ENCODE measurements around the gene LRRC4B.
"Not testable (repeated sequence)": the region's sequence is repeated elsewhere in the genome, so short reads cannot be mapped to it uniquely, and the experiment has no call there.

The LRRC4B gene

GRCh38 chr19:50601407-50602088, 33.3 kb upstream of the LRRC4B start:
- no peak overlapping the region for H3K9ac ChIP-seq (ENCODE audit: low read length)
- no peak overlapping the region for H3K4me3 ChIP-seq (ENCODE audit: low read length)
- no peaks in the 10 kb centered on the region for H3K36me3 ChIP-seq (ENCODE audit: control insufficient read depth, insufficient read depth, low read length)
- peaks cover 8% of the 10 kb centered on the region for H3K27me3 ChIP-seq (ENCODE audit: control insufficient read depth, insufficient read depth, low read length)
- H3K4me1 ChIP-seq (ENCODE audit: control insufficient read depth, insufficient read depth, low read length): no peaks in the 10 kb centered on the region
- H3K9me3 ChIP-seq (ENCODE audit: control insufficient read depth, low read length): no peaks in the 10 kb centered on the region

GRCh38 chr19:50599427-50599826, 31.2 kb upstream of the LRRC4B start:
- no peak overlapping the region for H3K9ac ChIP-seq (ENCODE audit: low read length)
- H3K27me3 ChIP-seq (ENCODE audit: control insufficient read depth, insufficient read depth, low read length): peaks cover 8% of the 10 kb centered on the region
- no peak overlapping the region for H3K4me3 ChIP-seq (ENCODE audit: low read length)
- H3K9me3 ChIP-seq (ENCODE audit: control insufficient read depth, low read length): no peaks in the 10 kb centered on the region
- no peaks in the 10 kb centered on the region for H3K4me1 ChIP-seq (ENCODE audit: control insufficient read depth, insufficient read depth, low read length)
- H3K36me3 ChIP-seq (ENCODE audit: control insufficient read depth, insufficient read depth, low read length): no peaks in the 10 kb centered on the region

DNA sequence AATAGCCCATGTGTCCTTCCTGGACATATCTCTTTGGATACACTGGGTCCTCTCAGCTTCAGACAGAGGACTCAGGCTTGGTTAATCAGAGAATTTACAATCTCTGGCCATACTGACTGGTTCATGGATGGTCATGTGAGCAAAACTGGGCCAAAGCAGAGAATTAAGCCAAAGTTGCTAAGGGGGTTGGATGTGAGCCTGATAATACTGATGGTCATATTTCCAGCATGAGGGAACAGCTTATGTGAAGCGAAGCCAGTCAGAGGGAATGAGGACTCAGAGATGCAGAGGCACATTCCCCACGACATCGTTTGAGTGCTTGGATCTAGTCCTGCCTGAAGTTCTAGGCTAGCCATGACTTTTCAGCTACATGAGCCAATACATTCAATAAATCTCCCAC, 22.0 kb upstream of the LRRC4B start:
- Histone ChIP-seq H3K9ac (ENCODE audit: low read length) (no peak overlapping the region), H3K36me3 (ENCODE audit: control insufficient read depth, insufficient read depth, low read length) (no peaks in the 10 kb centered on the region), H3K27me3 (ENCODE audit: control insufficient read depth, insufficient read depth, low read length) (no peaks in the 10 kb centered on the region), H3K4me3 (ENCODE audit: low read length) (no peak overlapping the region), H3K4me1 (ENCODE audit: control insufficient read depth, insufficient read depth, low read length) (no peaks in the 10 kb centered on the region), H3K9me3 (ENCODE audit: control insufficient read depth, low read length) (no peaks in the 10 kb centered on the region)

DNA sequence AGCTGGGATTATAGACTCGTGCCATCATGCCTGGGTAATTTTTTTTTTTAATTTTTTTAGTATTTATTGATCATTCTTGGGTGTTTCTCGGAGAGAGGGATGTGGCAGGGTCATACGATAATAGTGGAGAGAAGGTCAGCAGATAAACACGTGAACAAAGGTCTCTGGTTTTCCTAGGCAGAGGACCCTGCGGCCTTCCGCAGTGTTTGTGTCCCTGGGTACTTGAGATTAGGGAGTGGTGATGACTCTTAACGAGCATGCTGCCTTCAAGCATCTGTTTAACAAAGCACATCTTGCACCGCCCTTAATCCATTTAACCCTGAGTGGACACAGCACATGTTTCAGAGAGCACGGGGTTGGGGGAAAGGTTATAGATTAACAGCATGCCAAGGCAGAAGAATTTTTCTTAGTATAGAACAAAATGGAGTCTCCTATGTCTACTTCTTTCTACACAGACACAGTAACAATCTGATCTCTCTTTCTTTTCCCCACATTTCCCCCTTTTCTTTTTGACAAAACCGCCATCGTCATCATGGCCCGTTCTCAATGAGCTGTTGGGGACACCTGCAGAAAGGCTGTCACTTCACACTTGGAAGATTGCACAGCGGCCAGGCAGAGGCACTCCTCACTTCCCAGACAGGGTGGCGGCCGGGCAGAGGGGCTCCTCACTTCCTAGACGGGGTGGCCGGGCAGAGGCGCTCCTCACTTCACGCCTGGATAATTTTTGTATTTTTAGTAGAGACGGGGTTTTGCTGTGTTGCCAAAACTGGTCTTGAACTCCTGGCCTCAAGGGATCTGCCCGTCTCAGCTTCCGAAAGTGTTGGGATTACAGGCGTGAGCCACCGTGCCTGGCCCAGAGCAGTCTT, 13.8 kb upstream of the LRRC4B start:
- H3K36me3 ChIP-seq (ENCODE audit: control insufficient read depth, insufficient read depth, low read length); H3K27me3 ChIP-seq (ENCODE audit: control insufficient read depth, insufficient read depth, low read length); H3K9me3 ChIP-seq (ENCODE audit: control insufficient read depth, low read length); H3K9ac ChIP-seq (ENCODE audit: low read length); H3K4me3 ChIP-seq (ENCODE audit: low read length); H3K4me1 ChIP-seq (ENCODE audit: control insufficient read depth, insufficient read depth, low read length): not testable (repeated sequence)

GRCh38 chr19:50580970-50581634, 12.9 kb upstream of the LRRC4B start:
- Histone ChIP-seq H3K4me1 (ENCODE audit: control insufficient read depth, insufficient read depth, low read length) (no peaks in the 10 kb centered on the region), H3K36me3 (ENCODE audit: control insufficient read depth, insufficient read depth, low read length) (no peaks in the 10 kb centered on the region), H3K27me3 (ENCODE audit: control insufficient read depth, insufficient read depth, low read length) (no peaks in the 10 kb centered on the region), H3K9ac (ENCODE audit: low read length) (no peak overlapping the region), H3K4me3 (ENCODE audit: low read length) (no peak overlapping the region), H3K9me3 (ENCODE audit: control insufficient read depth, low read length) (no peaks in the 10 kb centered on the region)

- Histone ChIP-seq H3K27me3 (ENCODE audit: control insufficient read depth, insufficient read depth, low read length) (peaks cover 2% of the 10 kb centered on the region), H3K9ac (ENCODE audit: low read length) (no peak overlapping the region), H3K4me3 (ENCODE audit: low read length) (no peak overlapping the region), H3K36me3 (ENCODE audit: control insufficient read depth, insufficient read depth, low read length) (no peaks in the 10 kb centered on the region), H3K4me1 (ENCODE audit: control insufficient read depth, insufficient read depth, low read length) (no peaks in the 10 kb centered on the region), H3K9me3 (ENCODE audit: control insufficient read depth, low read length) (no peaks in the 10 kb centered on the region)
These were observed 12.0 kb upstream of the LRRC4B start for GRCh38 chr19:50580240-50580639.

DNA sequence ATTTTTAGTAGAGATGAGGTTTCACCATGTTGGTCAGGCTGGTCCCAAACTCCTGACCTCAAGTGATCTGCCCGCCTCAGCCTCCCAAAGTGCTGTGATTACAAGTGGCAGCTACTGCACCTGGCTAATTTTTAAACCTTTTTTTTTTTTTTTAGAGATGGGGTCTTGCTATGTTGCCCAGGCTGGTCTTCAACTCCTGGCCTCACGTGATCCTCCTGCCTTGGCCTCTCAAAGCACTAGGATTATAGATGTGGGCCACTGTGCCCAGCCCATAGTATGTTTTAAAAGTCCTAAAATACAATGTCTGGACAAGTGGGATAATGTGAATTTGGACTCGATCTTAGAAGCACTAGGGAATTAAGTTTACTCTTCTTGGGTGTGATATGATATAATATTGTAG, 8.5 kb upstream of the LRRC4B start:
- H3K4me3 ChIP-seq (ENCODE audit: low read length); H3K9me3 ChIP-seq (ENCODE audit: control insufficient read depth, low read length); H3K36me3 ChIP-seq (ENCODE audit: control insufficient read depth, insufficient read depth, low read length); H3K4me1 ChIP-seq (ENCODE audit: control insufficient read depth, insufficient read depth, low read length); H3K9ac ChIP-seq (ENCODE audit: low read length); H3K27me3 ChIP-seq (ENCODE audit: control insufficient read depth, insufficient read depth, low read length): not testable (repeated sequence)

- peaks cover 9% of the 10 kb centered on the region for H3K27me3 ChIP-seq (ENCODE audit: control insufficient read depth, insufficient read depth, low read length)
- H3K9ac ChIP-seq (ENCODE audit: low read length): no peak overlapping the region
- no peaks in the 10 kb centered on the region for H3K9me3 ChIP-seq (ENCODE audit: control insufficient read depth, low read length)
- no peaks in the 10 kb centered on the region for H3K36me3 ChIP-seq (ENCODE audit: control insufficient read depth, insufficient read depth, low read length)
- no peaks in the 10 kb centered on the region for H3K4me1 ChIP-seq (ENCODE audit: control insufficient read depth, insufficient read depth, low read length)
- H3K4me3 ChIP-seq (ENCODE audit: low read length): no peak overlapping the region
These were observed 5.7 kb upstream of the LRRC4B start for GRCh38 chr19:50573741-50574461.

DNA sequence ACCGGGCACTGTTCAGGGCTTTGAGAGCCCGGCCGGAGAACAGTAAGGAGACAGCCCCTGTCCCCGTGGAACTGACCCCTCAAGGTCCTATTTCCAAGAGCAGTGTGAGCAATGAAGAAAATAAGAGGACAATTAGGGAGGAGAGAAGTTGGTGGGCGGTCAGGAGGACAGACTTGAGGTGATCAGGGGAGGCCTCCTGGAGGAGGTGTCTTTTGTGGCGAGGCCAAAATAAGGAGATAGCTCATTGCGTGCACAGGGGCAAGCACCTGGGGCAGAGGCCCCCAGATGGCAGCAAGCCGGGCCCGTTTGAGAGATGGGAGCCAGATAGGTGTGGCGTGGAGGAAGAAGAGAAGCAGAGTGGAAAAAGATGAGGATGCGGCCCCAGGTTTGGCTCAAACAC, 2.8 kb upstream of the LRRC4B start:
- Histone ChIP-seq H3K27me3 (ENCODE audit: control insufficient read depth, insufficient read depth, low read length) (peaks cover 23% of the 10 kb centered on the region), H3K4me3 (ENCODE audit: low read length) (no peak overlapping the region), H3K9me3 (ENCODE audit: control insufficient read depth, low read length) (no peaks in the 10 kb centered on the region), H3K4me1 (ENCODE audit: control insufficient read depth, insufficient read depth, low read length) (no peaks in the 10 kb centered on the region), H3K9ac (ENCODE audit: low read length) (no peak overlapping the region), H3K36me3 (ENCODE audit: control insufficient read depth, insufficient read depth, low read length) (no peaks in the 10 kb centered on the region)

GRCh38 chr19:50569938-50570540, 1.8 kb upstream of the LRRC4B start:
- H3K9ac ChIP-seq (ENCODE audit: low read length): no peak overlapping the region
- H3K4me1 ChIP-seq (ENCODE audit: control insufficient read depth, insufficient read depth, low read length): no peaks in the 10 kb centered on the region
- H3K4me3 ChIP-seq (ENCODE audit: low read length): no peak overlapping the region
- no peaks in the 10 kb centered on the region for H3K9me3 ChIP-seq (ENCODE audit: control insufficient read depth, low read length)
- no peaks in the 10 kb centered on the region for H3K36me3 ChIP-seq (ENCODE audit: control insufficient read depth, insufficient read depth, low read length)
- H3K27me3 ChIP-seq (ENCODE audit: control insufficient read depth, insufficient read depth, low read length): peaks cover 30% of the 10 kb centered on the region

DNA sequence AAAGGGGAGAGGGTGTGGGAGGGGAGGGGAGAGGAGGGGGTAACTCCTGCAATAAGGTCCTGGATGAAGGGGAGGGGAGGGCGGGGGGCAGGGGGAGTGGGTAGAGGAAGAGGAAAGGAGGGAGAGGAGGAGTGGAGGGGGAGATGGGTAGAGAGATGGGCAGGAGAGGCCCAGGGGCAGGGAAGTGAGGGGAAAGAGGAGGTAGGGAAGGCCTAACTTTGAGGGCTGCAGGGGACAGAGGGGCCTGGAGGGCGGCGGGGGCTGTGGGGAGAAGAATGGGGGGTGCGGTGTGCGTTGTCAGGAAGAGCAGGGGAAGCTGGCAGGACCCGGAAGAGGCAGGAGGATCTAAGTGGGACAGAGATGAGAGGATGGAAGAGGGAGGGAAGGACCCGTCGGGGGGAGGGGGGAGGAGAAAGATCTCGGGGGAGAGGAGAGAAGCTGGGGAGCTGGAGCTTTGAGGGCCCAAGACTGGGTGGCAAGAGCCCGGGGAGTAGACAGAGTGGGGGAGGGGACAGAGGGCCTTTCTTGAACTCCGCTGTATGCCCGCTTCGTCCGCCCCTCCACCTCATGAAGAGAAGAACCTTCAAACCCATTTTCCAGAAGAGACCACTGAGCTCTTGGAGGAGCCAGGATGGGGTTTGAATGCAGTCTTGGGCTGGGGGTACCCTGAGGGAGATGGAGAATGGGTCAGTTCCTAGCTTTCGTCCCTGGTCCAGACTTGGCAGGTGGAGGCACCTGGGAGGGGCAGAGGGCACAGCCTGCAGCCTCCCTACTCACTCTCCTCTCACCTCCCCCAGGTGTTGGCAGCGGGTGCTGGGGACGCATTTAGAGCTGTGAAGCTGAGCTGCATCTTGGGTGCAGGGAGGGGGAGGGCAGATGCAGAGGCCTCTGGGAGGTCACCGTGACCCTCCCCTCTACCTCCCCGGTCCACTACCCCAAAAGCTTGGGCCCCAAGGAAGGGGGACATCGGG, 778 bp upstream of the LRRC4B start:
- H3K9me3 ChIP-seq (ENCODE audit: control insufficient read depth, low read length): no peaks in the 10 kb centered on the region
- no peaks in the 10 kb centered on the region for H3K36me3 ChIP-seq (ENCODE audit: control insufficient read depth, insufficient read depth, low read length)
- no peaks in the 10 kb centered on the region for H3K4me1 ChIP-seq (ENCODE audit: control insufficient read depth, insufficient read depth, low read length)
- peaks cover 38% of the 10 kb centered on the region for H3K27me3 ChIP-seq (ENCODE audit: control insufficient read depth, insufficient read depth, low read length)
- H3K9ac ChIP-seq (ENCODE audit: low read length): no peak overlapping the region
- no peak overlapping the region for H3K4me3 ChIP-seq (ENCODE audit: low read length)
